ENCODE results near the gene INPP5A. TPM values are rescaled to one million over a fixed set of nuclear protein-coding genes. Genes with fewer than 3 reads are reported as not detected.

INPP5A gene
- total RNA-seq, 2 donors from 2014 or later, result 20.7 to 26.7 TPM

GRCh38 chr10:132658546-132659205, 121.1 kb downstream of the INPP5A start:
- no peak overlapping the region for H3K27ac ChIP-seq (ENCODE audit: low read depth, low read length)
- Mint-ChIP-seq H3K4me1 (peaks cover 2% of the 10 kb centered on the region), H3K36me3 (ENCODE audit: low read depth) (peaks cover 7% of the 10 kb centered on the region), H3K9me3 (no peaks in the 10 kb centered on the region), H3K4me3 (no peak overlapping the region), H3K27me3 (ENCODE audit: insufficient read depth) (no peaks in the 10 kb centered on the region), H3K27ac (no peak overlapping the region)
- no peaks in the 10 kb centered on the region for H3K27me3 ChIP-seq (ENCODE audit: control insufficient read depth, insufficient read depth, low read length, poor library complexity, severe bottlenecking)
- TF ChIP-seq CTCF (conservative IDR thresholded peaks at IDR 0.05), result no peak
- peaks cover 5% of the 10 kb centered on the region for H3K36me3 ChIP-seq (ENCODE audit: control insufficient read depth, insufficient read depth, low read length)
- H3K4me3 ChIP-seq (ENCODE audit: low read length), result no peak overlapping the region
- no peaks in the 10 kb centered on the region for H3K9me3 ChIP-seq (ENCODE audit: control insufficient read depth, low read length)
- no peak overlapping the region for H3K9ac ChIP-seq (ENCODE audit: extremely low read depth, low read length, poor library complexity, severe bottlenecking)
- 96 to 97% methylated on average over 22 to 30 of the region's 30 CpGs for WGBS, 2 experiments (ENCODE audit: insufficient coverage in 1 of 2, insufficient read length in 1 of 2)
- DNase-seq, result no peak
- no peaks in the 10 kb centered on the region for H3K4me1 ChIP-seq (ENCODE audit: control insufficient read depth, insufficient read depth, low read length)

GRCh38 chr10:132659206-132660091, 121.9 kb downstream of the INPP5A start:
- H3K27me3 ChIP-seq (ENCODE audit: control insufficient read depth, insufficient read depth, low read length, poor library complexity, severe bottlenecking), result no peaks in the 10 kb centered on the region
- TF ChIP-seq CTCF (conservative IDR thresholded peaks at IDR 0.05), result no peak
- no peak for DNase-seq
- H3K4me3 ChIP-seq (ENCODE audit: low read length), result no peak overlapping the region
- Mint-ChIP-seq H3K27me3 (ENCODE audit: insufficient read depth) (no peaks in the 10 kb centered on the region), H3K36me3 (ENCODE audit: low read depth) (peaks cover 7% of the 10 kb centered on the region), H3K9me3 (no peaks in the 10 kb centered on the region), H3K4me3 (no peak overlapping the region), H3K4me1 (peaks cover 2% of the 10 kb centered on the region), H3K27ac (no peak overlapping the region)
- 96 to 97% methylated on average over 28 to 35 of the region's 35 CpGs for WGBS, 2 experiments (ENCODE audit: insufficient coverage in 1 of 2, insufficient read length in 1 of 2)
- H3K36me3 ChIP-seq (ENCODE audit: control insufficient read depth, insufficient read depth, low read length), result peaks cover 5% of the 10 kb centered on the region
- no peaks in the 10 kb centered on the region for H3K4me1 ChIP-seq (ENCODE audit: control insufficient read depth, insufficient read depth, low read length)
- H3K9me3 ChIP-seq (ENCODE audit: control insufficient read depth, low read length), result no peaks in the 10 kb centered on the region
- no peak overlapping the region for H3K9ac ChIP-seq (ENCODE audit: extremely low read depth, low read length, poor library complexity, severe bottlenecking)
- H3K27ac ChIP-seq (ENCODE audit: low read depth, low read length), result no peak overlapping the region

- Mint-ChIP-seq H3K27me3 (ENCODE audit: insufficient read depth) (no peaks in the 10 kb centered on the region), H3K36me3 (ENCODE audit: low read depth) (peaks cover 7% of the 10 kb centered on the region), H3K4me3 (no peak overlapping the region), H3K4me1 (peaks cover 2% of the 10 kb centered on the region), H3K9me3 (no peaks in the 10 kb centered on the region), H3K27ac (no peak overlapping the region)
- peaks cover 5% of the 10 kb centered on the region for H3K36me3 ChIP-seq (ENCODE audit: control insufficient read depth, insufficient read depth, low read length)
- H3K27me3 ChIP-seq (ENCODE audit: control insufficient read depth, insufficient read depth, low read length, poor library complexity, severe bottlenecking), result no peaks in the 10 kb centered on the region
- H3K4me3 ChIP-seq (ENCODE audit: low read length), result no peak overlapping the region
- no peak overlapping the region for H3K27ac ChIP-seq (ENCODE audit: low read depth, low read length)
- H3K4me1 ChIP-seq (ENCODE audit: control insufficient read depth, insufficient read depth, low read length), result no peaks in the 10 kb centered on the region
- no peak for DNase-seq
- WGBS, 2 experiments (ENCODE audit: insufficient coverage in 1 of 2, insufficient read length in 1 of 2), result 85 to 92% methylated on average over 2 to 3 of the region's 3 CpGs
- TF ChIP-seq CTCF (conservative IDR thresholded peaks at IDR 0.05), result no peak
- H3K9me3 ChIP-seq (ENCODE audit: control insufficient read depth, low read length), result no peaks in the 10 kb centered on the region
- H3K9ac ChIP-seq (ENCODE audit: extremely low read depth, low read length, poor library complexity, severe bottlenecking), result no peak overlapping the region
These were observed 122.8 kb downstream of the INPP5A start for GRCh38 chr10:132660385-132660784.
